ENCODE measurements around the gene AFF4.

DNA sequence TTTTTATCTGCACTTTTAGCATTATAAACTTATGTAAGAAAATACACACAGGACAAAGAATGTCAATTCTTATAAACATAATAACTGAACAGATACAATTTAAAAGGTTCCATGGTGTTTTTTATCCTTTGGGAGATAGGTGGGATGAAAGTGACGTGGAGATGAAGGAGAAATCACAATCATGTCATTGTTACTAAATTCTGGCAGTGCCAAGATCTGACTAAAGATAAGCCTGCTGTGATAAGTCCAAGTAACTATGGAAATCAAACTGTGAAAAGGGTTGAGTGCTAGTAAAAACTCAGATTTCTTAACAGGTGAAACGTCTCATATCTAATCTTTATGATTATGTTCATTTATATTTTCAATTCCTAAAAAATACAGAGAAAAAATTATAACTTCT, 78.9 kb downstream of the AFF4 start:
- TF ChIP-seq, protein P1, sequence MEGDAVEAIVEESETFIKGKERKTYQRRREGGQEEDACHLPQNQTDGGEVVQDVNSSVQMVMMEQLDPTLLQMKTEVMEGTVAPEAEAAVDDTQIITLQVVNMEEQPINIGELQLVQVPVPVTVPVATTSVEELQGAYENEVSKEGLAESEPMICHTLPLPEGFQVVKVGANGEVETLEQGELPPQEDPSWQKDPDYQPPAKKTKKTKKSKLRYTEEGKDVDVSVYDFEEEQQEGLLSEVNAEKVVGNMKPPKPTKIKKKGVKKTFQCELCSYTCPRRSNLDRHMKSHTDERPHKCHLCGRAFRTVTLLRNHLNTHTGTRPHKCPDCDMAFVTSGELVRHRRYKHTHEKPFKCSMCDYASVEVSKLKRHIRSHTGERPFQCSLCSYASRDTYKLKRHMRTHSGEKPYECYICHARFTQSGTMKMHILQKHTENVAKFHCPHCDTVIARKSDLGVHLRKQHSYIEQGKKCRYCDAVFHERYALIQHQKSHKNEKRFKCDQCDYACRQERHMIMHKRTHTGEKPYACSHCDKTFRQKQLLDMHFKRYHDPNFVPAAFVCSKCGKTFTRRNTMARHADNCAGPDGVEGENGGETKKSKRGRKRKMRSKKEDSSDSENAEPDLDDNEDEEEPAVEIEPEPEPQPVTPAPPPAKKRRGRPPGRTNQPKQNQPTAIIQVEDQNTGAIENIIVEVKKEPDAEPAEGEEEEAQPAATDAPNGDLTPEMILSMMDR (IDR thresholded peaks at IDR 0.05), result no peak
- TF ChIP-seq POLR2A (IDR thresholded peaks at IDR 0.05), result no peak
- TF ChIP-seq POLR2AphosphoS5 (IDR thresholded peaks at IDR 0.05; ENCODE audit: insufficient read depth in 1 of 2, low read depth in 1 of 2), result no peak
